ENCODE data around the gene EIF6. TPM values are rescaled to one million over a fixed set of nuclear protein-coding genes. Genes with fewer than 3 reads are reported as not detected.

Gene EIF6
- total and polyA plus RNA-seq, 2 of the 8 experiments (the other 6 are each of a cell fraction or from before 2014, with no cell fraction given) = 184 to 319 TPM

- no peak for TF ChIP-seq SUZ12 (IDR thresholded peaks at IDR 0.05; ENCODE audit: low read length)
- no peak for TF ChIP-seq TEAD4 (IDR thresholded peaks at IDR 0.05; ENCODE audit: low read depth, low read length)
- no peak for TF ChIP-seq CHD1 (IDR thresholded peaks at IDR 0.05; ENCODE audit: low read depth, low read length)
- TF ChIP-seq BACH1 (IDR thresholded peaks at IDR 0.05; ENCODE audit: low read length) = 0 out of 2 replicates have a peak, but pooled peaks have one; percentile 17
- peak; percentile 77 for TF ChIP-seq TBP (IDR thresholded peaks at IDR 0.05; ENCODE audit: low read depth, low read length)
- no peak for TF ChIP-seq EGR1 (IDR thresholded peaks at IDR 0.05; ENCODE audit: borderline replicate concordance, low read depth, low read length)
- no peak for TF ChIP-seq SIRT6 (IDR thresholded peaks at IDR 0.05; ENCODE audit: low read length)
- TF ChIP-seq KDM5A (IDR thresholded peaks at IDR 0.05; ENCODE audit: low read length) = no peak
- no peak for TF ChIP-seq CHD7 (IDR thresholded peaks at IDR 0.05; ENCODE audit: insufficient replicate concordance, low read length)
- TF ChIP-seq CBX8 (IDR thresholded peaks at IDR 0.05; ENCODE audit: borderline replicate concordance, low read depth, low read length) = no peak
Observed at GRCh38 chr20:35277531-35278395, 6.8 kb downstream of the EIF6 start, which contains the start of gene MMP24OS (continued).

Measured in H1 (cell line).